H1 (cell line): ENCODE measurements around the gene GOLGA7B. TPM values are rescaled to one million over a fixed set of nuclear protein-coding genes. Genes with fewer than 3 reads are reported as not detected.

Experiments used
- CTCF ChIA-PET: fragments of 300-600 bp; sonication (Branson Sonifier 250); formaldehyde crosslinking; loops from one replicate; lab custom pipeline; 2021; ENCODE audit not compliant: partially characterized antibody; lab: Charles Lee
- POLR2A ChIA-PET: fragments of 300-600 bp; sonication (Branson Sonifier 250); formaldehyde crosslinking; loops from one replicate; lab custom pipeline; 2021; ENCODE audit warnings: inconsistent platforms; ENCODE audit not compliant: partially characterized antibody; lab: Charles Lee
- DNase-seq, 2 experiments: peaks; one replicate each; pipeline versions ENCODE4 v3.0.0 to v3.0.0-alpha.2; 2010 to 2022; ENCODE audit warnings: low spot score in 2 of 2, low read depth in 1 of 2, mixed read lengths in 1 of 2
- FAIRE-seq: peaks from 2 replicates; lab custom pipeline; 2011; peaks lifted over from hg19 to GRCh38; lab: Jason Lieb, UNC
- H2AFZ ChIP-seq: 2 replicates; pipeline ENCODE4 v1.8.1; 2012; ENCODE audit warnings: low read length, inconsistent platforms
- H2AK5ac ChIP-seq: 2 replicates; pipeline ENCODE4 v1.6.1; 2013; ENCODE audit warnings: low read depth, low read length
- H2BK120ac ChIP-seq: replicated peaks from 2 replicates; pipeline ENCODE3; 2013; ENCODE audit warnings: low read depth, low read length, inconsistent platforms
- H2BK12ac ChIP-seq: 2 replicates; pipeline ENCODE4 v1.6.1; 2013; ENCODE audit warnings: low read depth, low read length
- H2BK15ac ChIP-seq: 2 replicates; pipeline ENCODE4 v1.6.1; 2013; ENCODE audit warnings: low read length
- H2BK20ac ChIP-seq: 2 replicates; pipeline ENCODE4 v1.6.1; 2013; ENCODE audit warnings: low read length
- H2BK5ac ChIP-seq: 2 replicates; pipeline ENCODE4 v1.6.1; 2013; ENCODE audit warnings: low read depth, low read length
- H3K14ac ChIP-seq: 2 replicates; pipeline ENCODE4 v1.6.1; 2013; ENCODE audit warnings: inconsistent platforms; ENCODE audit not compliant: insufficient read length
- H3K18ac ChIP-seq: 2 replicates; pipeline ENCODE4 v1.6.1; 2013; ENCODE audit warnings: low read length; ENCODE audit errors: extremely low read depth
- H3K23ac ChIP-seq: 2 replicates; pipeline ENCODE4 v1.6.1; 2013; ENCODE audit warnings: inconsistent platforms; ENCODE audit not compliant: insufficient read length
- H3K23me2 ChIP-seq: 2 replicates; pipeline ENCODE4 v1.6.1; 2013; ENCODE audit warnings: low read depth, low read length
- H3K27ac ChIP-seq: 2 replicates; pipeline ENCODE4 v1.6.1; 2011; ENCODE audit warnings: low read depth, low read length, inconsistent platforms
- H3K27me3 ChIP-seq, 4 experiments: replicated peaks in 1 of 4; 1 replicate in 1 of 4; 2 replicates in 3 of 4; pipeline versions ENCODE4 v1.6.1 to v1.8.1; 2011 to 2013; ENCODE audit warnings: low read length in 3 of 4, mild to moderate bottlenecking in 3 of 4, inconsistent platforms in 2 of 4, mixed read lengths in 2 of 4, moderate library complexity in 1 of 4; ENCODE audit not compliant: control insufficient read depth in 3 of 4, insufficient read depth in 3 of 4; ENCODE audit errors: extremely low read depth in 1 of 4
- H3K36me3 ChIP-seq, 4 experiments: 2 replicates each; pipeline versions ENCODE4 v1.6.1 to v1.8.1; 2011 to 2013; ENCODE audit warnings: mild to moderate bottlenecking in 4 of 4, low read length in 3 of 4, moderate library complexity in 2 of 4, control low read depth in 1 of 4, inconsistent platforms in 1 of 4; ENCODE audit not compliant: insufficient read depth in 4 of 4, control insufficient read depth in 2 of 4
- H3K4ac ChIP-seq: replicated peaks from 2 replicates; pipeline ENCODE3; 2013; ENCODE audit warnings: low read length, low read depth, mixed read lengths, inconsistent platforms; ENCODE audit not compliant: insufficient read length
- H3K4me1 ChIP-seq, 4 experiments: replicated peaks in 1 of 4; 1 replicate in 1 of 4; 2 replicates in 3 of 4; pipeline versions ENCODE4 v1.6.1 to v1.8.1; 2011 to 2013; ENCODE audit warnings: low read length in 3 of 4, inconsistent platforms in 2 of 4, mixed read lengths in 1 of 4; ENCODE audit not compliant: insufficient read depth in 4 of 4, control insufficient read depth in 3 of 4
- H3K4me2 ChIP-seq, 2 experiments: 2 replicates each; pipeline versions ENCODE4 v1.6.1 to v1.8.1; 2011 to 2013; ENCODE audit warnings: low read depth in 2 of 2, low read length in 2 of 2, control low read depth in 1 of 2, inconsistent platforms in 1 of 2, mild to moderate bottlenecking in 1 of 2; ENCODE audit not compliant: insufficient read depth in 1 of 2
- H3K4me3 ChIP-seq, 4 experiments: fragments of 200-600, 300-600 bp in 1 of 4; sonication (generic), shearing (Covaris generic), sonication (Bioruptor Twin) in 1 of 4; 2 replicates each; pipeline versions ENCODE4 v1.5.1 to v1.8.1; 2011 to 2016; ENCODE audit warnings: low read length in 4 of 4, low read depth in 3 of 4, control low read depth in 2 of 4, inconsistent platforms in 2 of 4, mild to moderate bottlenecking in 2 of 4, mixed read lengths in 1 of 4, moderate library complexity in 1 of 4; ENCODE audit not compliant: insufficient read depth in 2 of 4; ENCODE audit errors: extremely low read depth in 1 of 4
- H3K56ac ChIP-seq: replicated peaks from 2 replicates; pipeline ENCODE3; 2013; ENCODE audit warnings: low read depth, mild to moderate bottlenecking, mixed read lengths, low read length, inconsistent platforms; ENCODE audit not compliant: insufficient read length
- H3K79me1 ChIP-seq: 2 replicates; pipeline ENCODE4 v1.6.1; 2013; ENCODE audit warnings: low read depth, low read length, control low read depth
- H3K79me2 ChIP-seq, 2 experiments: 2 replicates each; pipeline versions ENCODE4 v1.6.1 to v1.8.1; 2012 to 2013; ENCODE audit warnings: low read length in 2 of 2, mild to moderate bottlenecking in 2 of 2, inconsistent platforms in 1 of 2; ENCODE audit not compliant: insufficient read depth in 2 of 2, control insufficient read depth in 1 of 2
- H3K9ac ChIP-seq, 4 experiments: replicated peaks in 1 of 4; 1 replicate in 1 of 4; 2 replicates in 3 of 4; pipeline versions ENCODE4 v1.6.1 to v1.8.1; 2011 to 2013; ENCODE audit warnings: low read depth in 3 of 4, low read length in 3 of 4, control low read depth in 2 of 4, mild to moderate bottlenecking in 2 of 4, moderate library complexity in 2 of 4, inconsistent platforms in 1 of 4; ENCODE audit errors: extremely low read depth in 1 of 4
- H3K9me3 ChIP-seq, 2 experiments: 2 replicates each; pipeline versions ENCODE4 v1.6.1 to v1.8.1; 2012 to 2013; ENCODE audit warnings: mild to moderate bottlenecking in 2 of 2, moderate library complexity in 2 of 2, control low read depth in 1 of 2, inconsistent platforms in 1 of 2, low read depth in 1 of 2, low read length in 1 of 2, mixed read lengths in 1 of 2; ENCODE audit not compliant: insufficient read depth in 2 of 2
- H4K20me1 ChIP-seq, 2 experiments: replicated peaks in 1 of 2; 2 replicates each; pipeline versions ENCODE3 to v1.8.1; 2011 to 2013; ENCODE audit warnings: inconsistent platforms in 2 of 2, low read length in 2 of 2, mild to moderate bottlenecking in 1 of 2; ENCODE audit not compliant: insufficient read depth in 2 of 2, control insufficient read depth in 1 of 2
- H4K5ac ChIP-seq: 2 replicates; pipeline ENCODE4 v1.6.1; 2013; ENCODE audit warnings: low read length, low read depth, mixed read lengths, inconsistent platforms; ENCODE audit not compliant: insufficient read length
- H4K8ac ChIP-seq: 2 replicates; pipeline ENCODE4 v1.8.0; 2013; ENCODE audit warnings: mild to moderate bottlenecking, moderate library complexity, low read length, inconsistent platforms; ENCODE audit not compliant: insufficient read depth; ENCODE audit errors: extremely low read depth
- H4K91ac ChIP-seq: replicated peaks from 2 replicates; pipeline ENCODE3; 2013; ENCODE audit warnings: low read length, mixed read lengths, inconsistent platforms; ENCODE audit not compliant: insufficient read length
- FOSL1 ChIP-seq: IDR thresholded peaks from 2 replicates; pipeline ENCODE4 v1.6.1; 2011; ENCODE audit warnings: mild to moderate bottlenecking, low read depth, low read length, moderate library complexity; ENCODE audit not compliant: insufficient read depth
- NRF1 ChIP-seq: IDR thresholded peaks from 2 replicates; pipeline ENCODE4 v1.6.1; 2011; ENCODE audit warnings: mild to moderate bottlenecking, low read depth, low read length, improper control_type of control experiment
- POLR2AphosphoS5 ChIP-seq: IDR thresholded peaks from 2 replicates; pipeline ENCODE4 v1.6.1; 2011; ENCODE audit warnings: low read depth, low read length
- RNF2 ChIP-seq: fragments of 200-900, 300-1000 bp; sonication (generic); IDR thresholded peaks from 2 replicates; pipeline ENCODE4 v1.7.1; 2016; ENCODE audit warnings: borderline replicate concordance, low read depth, mild to moderate bottlenecking, antibody characterized with exemption, low read length; ENCODE audit not compliant: poor library complexity, severe bottlenecking; ENCODE audit errors: missing control alignments
- SP1 ChIP-seq: IDR thresholded peaks from 2 replicates; pipeline ENCODE4 v1.6.1; 2011; ENCODE audit warnings: low read depth, low read length
- whole genome bisulfite sequencing, 2 experiments: shearing (Covaris generic) in 1 of 2; methylation state at CpG; one replicate each; pipeline versions ENCODE4 v1.1.6 to v1.1.7; 2013 to 2015; ENCODE audit warnings: low lambda C conversion rate in 2 of 2, mixed read lengths in 2 of 2, inconsistent platforms in 1 of 2, low coverage in 1 of 2, missing lambda C conversion rate in 1 of 2; ENCODE audit not compliant: insufficient replicate concordance in 2 of 2, insufficient coverage in 1 of 2, insufficient read length in 1 of 2; ENCODE audit errors: extremely low coverage in 1 of 2, missing lambda C conversion rate in 1 of 2; 5-methylcytosine and 5-hydroxymethylcytosine counted together
- polyA plus RNA-seq, 7 experiments: library from polyadenylated mRNA; depleted of rRNA in 3 of 7; stranded (reverse) in 5 of 7; unstranded in 2 of 7; fragments of >200 nt in 5 of 7; fragments of 200-250 nt in 2 of 7; gene quantifications; 1 replicate in 5 of 7; 2 replicates in 1 of 7; 4 replicates in 1 of 7; pipeline versions ENCODE4 v1.2.1 to v1.2.3, GENCODE V29; 2011 to 2013; ENCODE audit warnings: missing spikeins in 2 of 7, mixed read lengths in 2 of 7
- total RNA-seq: library from RNA; stranded (reverse); fragmentation: NEBNext Ultra II Directional; extraction: Animal tissue kit (Norgen Biotek cat#: 25700); gene quantifications from 2 replicates; pipeline ENCODE4 v1.2.1, GENCODE V29; 2021
- TF ChIP-seq, protein P1 (sequence below): IDR thresholded peaks from 2 replicates; pipeline ENCODE4 v1.6.1; 2011; ENCODE audit warnings: low read depth, mild to moderate bottlenecking, low read length; ENCODE audit not compliant: insufficient read depth

GOLGA7B gene
- total and polyA plus RNA-seq, 2 of the 8 experiments (the other 6 are each of a cell fraction or from before 2014, with no cell fraction given): 0.04 to 0.14 TPM

DNA sequence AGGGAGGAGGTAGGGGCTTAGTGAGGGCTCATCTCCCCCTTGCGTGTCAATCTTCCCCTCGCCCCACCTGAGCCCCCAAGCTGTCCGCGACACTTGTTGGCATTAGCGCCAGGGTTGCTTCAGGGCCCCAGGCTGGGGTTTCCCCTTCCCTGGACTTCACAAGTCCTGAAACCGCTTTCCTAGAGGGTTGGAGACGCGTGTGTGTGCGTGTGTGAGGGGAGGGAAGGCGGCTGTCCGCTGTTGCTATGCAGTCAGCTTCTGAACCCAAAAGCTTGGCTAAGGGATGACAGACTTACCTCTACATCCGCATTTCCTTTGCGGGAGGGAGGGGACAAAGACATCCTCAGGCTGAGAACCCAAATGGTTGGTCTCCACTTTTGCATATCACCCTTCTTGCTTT lies 803 bp downstream of the GOLGA7B start:
- Histone ChIP-seq H3K4me2 (peak overlapping the region; percentile 75 to 76; a peak in 3 of 4 replicates), H2BK15ac (no peak overlapping the region), H2BK20ac (no peak overlapping the region), H2AK5ac (no peak overlapping the region), H4K20me1 (peaks cover 0 to 3% of the 10 kb centered on the region in 2 experiments), H3K9ac (no peak overlapping the region), H4K91ac (no peak overlapping the region), H3K27ac (no peak overlapping the region), H3K27me3 (peaks cover 0 to 25% (median 14%) of the 10 kb centered on the region in 4 experiments; a peak in 6 of 7 replicates), H3K14ac (no peak overlapping the region), H3K79me1 (no peaks in the 10 kb centered on the region), H3K18ac (no peak overlapping the region), H3K36me3 (no peaks in the 10 kb centered on the region), H2BK120ac (no peak overlapping the region), H3K4me3 (peak overlapping the region in 2 of 4 experiments; percentile 8 to 57; a peak in 3 of 8 replicates), H3K4ac (no peak overlapping the region), H3K79me2 (no peaks in the 10 kb centered on the region), H3K4me1 (peaks cover 0 to 4% (median under 1%) of the 10 kb centered on the region in 4 experiments; a peak in 6 of 7 replicates), H3K56ac (no peak overlapping the region), H2BK12ac (no peak overlapping the region), H4K5ac (no peak overlapping the region), H3K23me2 (peaks cover 1% of the 10 kb centered on the region; the same call in 1 of the 2 replicates), H3K23ac (no peak overlapping the region), H2BK5ac (no peak overlapping the region), H2AFZ (no peak overlapping the region), H4K8ac (no peak overlapping the region), H3K9me3 (no peaks in the 10 kb centered on the region)
- WGBS, 2 experiments: 27% methylated on average over 11 of the region's 13 CpGs; no CpG with 5 or more reads in 1 of the 2 experiments
- FAIRE-seq (no peak), DNase-seq (no peak)
- POLR2A ChIA-PET: interaction anchor here (1.7 kb wide), 1 partner anchor 11 kb away, joined by 5 read pairs; no protein-coding TSS in a partner anchor
- CTCF ChIA-PET: interaction anchor here (0.7 to 1.9 kb wide), 5 partner anchors 10 to 178 kb away, joined by 3 to 6 read pairs (median 3); no protein-coding TSS in a partner anchor
- TF ChIP-seq NRF1 (no peak), SP1 (no peak), RNF2 (no peak), FOSL1 (no peak), POLR2AphosphoS5 (no peak)
- TF ChIP-seq, protein P1, sequence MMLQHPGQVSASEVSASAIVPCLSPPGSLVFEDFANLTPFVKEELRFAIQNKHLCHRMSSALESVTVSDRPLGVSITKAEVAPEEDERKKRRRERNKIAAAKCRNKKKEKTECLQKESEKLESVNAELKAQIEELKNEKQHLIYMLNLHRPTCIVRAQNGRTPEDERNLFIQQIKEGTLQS: no peak
